ENCODE measurements around the gene SLC35B4. TPM values are rescaled to one million over a fixed set of nuclear protein-coding genes. Genes with fewer than 3 reads are reported as not detected.

SLC35B4 gene
- total and polyA plus RNA-seq, 4 donors, result 2.1 to 17.9 (median 9.9) TPM

GRCh38 chr7:134339475-134339874 lies 22.7 kb upstream of the SLC35B4 start:
- H3K27me3 ChIP-seq (ENCODE audit: control insufficient read depth in 1 of 2, insufficient read depth in 2 of 2, low read length in 1 of 2), result no peaks in the 10 kb centered on the region
- intact Hi-C loops (cut with DNase I), result no loop called here
- peaks cover 1% of the 10 kb centered on the region for H3K9me3 ChIP-seq (ENCODE audit: control insufficient read depth, low read length)
- no peak for DNase-seq
- ATAC-seq (ENCODE audit: low FRiP score), result no peak
- no peaks in the 10 kb centered on the region for H3K36me3 ChIP-seq (ENCODE audit: control insufficient read depth in 1 of 2, insufficient read depth in 2 of 2, low read length in 1 of 2)
- H3K4me1 ChIP-seq (ENCODE audit: control insufficient read depth in 1 of 2, insufficient read depth in 2 of 2, low read length in 2 of 2), result no peaks in the 10 kb centered on the region
- WGBS, 2 donors, result 76 to 83% methylated on average over 4 of the region's 4 CpGs
- no peak overlapping the region for H3K27ac ChIP-seq (ENCODE audit: low read depth in 1 of 2, low read length in 2 of 2)
- H3K4me3 ChIP-seq (ENCODE audit: low read length in 2 of 2), result no peak overlapping the region

GRCh38 chr7:134337980-134338379 lies 21.2 kb upstream of the SLC35B4 start:
- Histone ChIP-seq H3K27ac (ENCODE audit: low read depth in 1 of 2, low read length in 2 of 2) (no peak overlapping the region), H3K4me3 (ENCODE audit: low read length in 2 of 2) (no peak overlapping the region), H3K36me3 (ENCODE audit: control insufficient read depth in 1 of 2, insufficient read depth in 2 of 2, low read length in 1 of 2) (no peaks in the 10 kb centered on the region), H3K4me1 (ENCODE audit: control insufficient read depth in 1 of 2, insufficient read depth in 2 of 2, low read length in 2 of 2) (no peaks in the 10 kb centered on the region), H3K9me3 (ENCODE audit: control insufficient read depth, low read length) (peaks cover 1% of the 10 kb centered on the region), H3K27me3 (ENCODE audit: control insufficient read depth in 1 of 2, insufficient read depth in 2 of 2, low read length in 1 of 2) (no peaks in the 10 kb centered on the region)
- DNase-seq (no peak), ATAC-seq (ENCODE audit: low FRiP score) (no peak)
- WGBS, 2 donors, result 91 to 96% methylated on average over 1 of the region's 1 CpG
- intact Hi-C loops (cut with DNase I), result no loop called here

DNA sequence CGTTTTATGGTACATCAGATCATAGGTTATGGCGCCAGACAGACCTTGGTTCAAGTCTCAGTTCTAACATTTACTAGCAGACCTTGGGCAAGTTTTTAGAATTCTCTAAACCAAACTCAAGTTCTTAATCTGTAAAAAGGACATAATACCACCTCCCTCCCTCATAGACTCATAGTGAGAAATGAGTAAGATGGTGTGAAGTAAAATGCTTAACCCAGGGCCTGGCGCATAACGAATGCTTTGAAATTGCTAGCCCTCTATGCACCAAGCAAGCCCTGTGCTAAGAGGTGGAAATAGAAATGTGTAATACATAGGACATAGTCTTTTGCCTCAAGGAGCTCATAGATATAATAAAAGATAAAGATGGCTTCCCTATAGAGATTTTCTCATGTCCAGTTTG lies 17.7 kb upstream of the SLC35B4 start:
- WGBS, 2 donors, result 70 to 82% methylated on average over 4 of the region's 4 CpGs
- no peak overlapping the region for H3K4me3 ChIP-seq (ENCODE audit: low read length in 2 of 2)

DNA sequence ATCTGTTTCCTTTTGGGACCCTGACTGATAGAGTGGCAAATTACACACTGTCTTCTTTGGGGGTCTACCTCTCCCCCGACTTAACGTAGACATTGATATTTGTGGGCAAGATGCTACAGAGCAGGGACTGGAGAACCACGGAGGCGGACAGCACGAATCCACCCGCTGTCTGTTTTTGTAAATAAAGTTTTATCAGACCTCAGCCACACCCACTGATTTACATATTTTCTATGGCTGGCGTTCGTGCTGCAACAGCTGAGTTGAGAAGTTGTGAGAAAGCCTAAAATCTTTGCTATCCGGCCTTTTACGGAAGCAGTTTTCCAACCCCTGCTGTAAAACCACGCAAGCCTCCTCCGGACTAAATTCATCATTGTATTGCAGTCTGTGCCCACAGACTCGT lies 17.2 kb upstream of the SLC35B4 start:
- H3K27ac ChIP-seq (ENCODE audit: low read depth in 1 of 2, low read length in 2 of 2), result no peak overlapping the region
- no peaks in the 10 kb centered on the region for H3K4me1 ChIP-seq (ENCODE audit: control insufficient read depth in 1 of 2, insufficient read depth in 2 of 2, low read length in 2 of 2)
- peaks cover 1% of the 10 kb centered on the region for H3K9me3 ChIP-seq (ENCODE audit: control insufficient read depth, low read length)
- intact Hi-C loops (cut with DNase I), result no loop called here
- no peaks in the 10 kb centered on the region for H3K36me3 ChIP-seq (ENCODE audit: control insufficient read depth in 1 of 2, insufficient read depth in 2 of 2, low read length in 1 of 2)
- no peak for DNase-seq
- no peak overlapping the region for H3K4me3 ChIP-seq (ENCODE audit: low read length in 2 of 2)
- H3K27me3 ChIP-seq (ENCODE audit: control insufficient read depth in 1 of 2, insufficient read depth in 2 of 2, low read length in 1 of 2), result no peaks in the 10 kb centered on the region
- no peak for ATAC-seq (ENCODE audit: low FRiP score)
- WGBS, 2 donors, result 78 to 80% methylated on average over 13 of the region's 13 CpGs

More for the DNA sequence above, 17.7 kb upstream of the SLC35B4 start:
- DNase-seq (no peak), ATAC-seq (ENCODE audit: low FRiP score) (no peak)
- Histone ChIP-seq H3K36me3 (ENCODE audit: control insufficient read depth in 1 of 2, insufficient read depth in 2 of 2, low read length in 1 of 2) (no peaks in the 10 kb centered on the region), H3K9me3 (ENCODE audit: control insufficient read depth, low read length) (peaks cover 1% of the 10 kb centered on the region), H3K27ac (ENCODE audit: low read depth in 1 of 2, low read length in 2 of 2) (no peak overlapping the region), H3K27me3 (ENCODE audit: control insufficient read depth in 1 of 2, insufficient read depth in 2 of 2, low read length in 1 of 2) (no peaks in the 10 kb centered on the region), H3K4me1 (ENCODE audit: control insufficient read depth in 1 of 2, insufficient read depth in 2 of 2, low read length in 2 of 2) (no peaks in the 10 kb centered on the region)
- intact Hi-C loops (cut with DNase I), result no loop called here

DNA sequence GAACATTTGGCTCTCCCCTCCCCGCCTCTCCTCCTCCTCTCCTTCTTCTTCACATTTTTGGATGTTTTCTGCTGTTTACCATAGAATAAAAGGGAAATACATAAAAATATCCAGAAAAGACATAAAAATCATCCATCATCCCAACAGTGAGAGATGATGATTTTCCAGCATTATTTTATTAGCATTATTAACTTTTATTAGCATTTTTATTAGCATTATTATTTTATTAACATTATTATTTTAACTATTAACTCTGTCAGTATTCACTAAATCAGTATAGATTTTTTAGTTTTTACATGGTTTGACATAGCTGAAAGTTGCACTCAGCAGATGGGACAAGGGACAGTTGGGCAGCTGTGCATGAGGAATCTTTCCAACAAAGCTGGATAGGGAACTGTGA lies 16.2 kb upstream of the SLC35B4 start:
- DNase-seq, result no peak
- Histone ChIP-seq H3K27me3 (ENCODE audit: control insufficient read depth in 1 of 2, insufficient read depth in 2 of 2, low read length in 1 of 2) (no peaks in the 10 kb centered on the region), H3K36me3 (ENCODE audit: control insufficient read depth in 1 of 2, insufficient read depth in 2 of 2, low read length in 1 of 2) (no peaks in the 10 kb centered on the region), H3K4me3 (ENCODE audit: low read length in 2 of 2) (no peak overlapping the region), H3K9me3 (ENCODE audit: control insufficient read depth, low read length) (peaks cover 2% of the 10 kb centered on the region), H3K27ac (ENCODE audit: low read depth in 1 of 2, low read length in 2 of 2) (no peak overlapping the region), H3K4me1 (ENCODE audit: control insufficient read depth in 1 of 2, insufficient read depth in 2 of 2, low read length in 2 of 2) (no peaks in the 10 kb centered on the region)
- no peak for ATAC-seq (ENCODE audit: low FRiP score)
- 74 to 89% methylated on average over 1 of the region's 1 CpG for WGBS, 2 donors
- intact Hi-C loops (cut with DNase I), result no loop called here

- 95 to 96% methylated on average over 7 of the region's 7 CpGs for WGBS, 2 donors
- no peak for DNase-seq
Measured at GRCh38 chr7:134331393-134331792, 14.7 kb upstream of the SLC35B4 start.

GRCh38 chr7:134330974-134331373 lies 14.2 kb upstream of the SLC35B4 start:
- DNase-seq (no peak), ATAC-seq (ENCODE audit: low FRiP score) (no peak)
- Histone ChIP-seq H3K27me3 (ENCODE audit: control insufficient read depth in 1 of 2, insufficient read depth in 2 of 2, low read length in 1 of 2) (no peaks in the 10 kb centered on the region), H3K9me3 (ENCODE audit: control insufficient read depth, low read length) (peaks cover 3% of the 10 kb centered on the region), H3K27ac (ENCODE audit: low read depth in 1 of 2, low read length in 2 of 2) (no peak overlapping the region), H3K4me3 (ENCODE audit: low read length in 2 of 2) (no peak overlapping the region), H3K36me3 (ENCODE audit: control insufficient read depth in 1 of 2, insufficient read depth in 2 of 2, low read length in 1 of 2) (no peaks in the 10 kb centered on the region), H3K4me1 (ENCODE audit: control insufficient read depth in 1 of 2, insufficient read depth in 2 of 2, low read length in 2 of 2) (no peaks in the 10 kb centered on the region)
- 66 to 71% methylated on average over 4 of the region's 4 CpGs for WGBS, 2 donors
- intact Hi-C loops (cut with DNase I), result no loop called here

More at GRCh38 chr7:134331393-134331792, 14.7 kb upstream of the SLC35B4 start:
- no peak overlapping the region for H3K27ac ChIP-seq (ENCODE audit: low read depth in 1 of 2, low read length in 2 of 2)
- H3K9me3 ChIP-seq (ENCODE audit: control insufficient read depth, low read length), result peaks cover 3% of the 10 kb centered on the region
- H3K27me3 ChIP-seq (ENCODE audit: control insufficient read depth in 1 of 2, insufficient read depth in 2 of 2, low read length in 1 of 2), result no peaks in the 10 kb centered on the region
- no peak for ATAC-seq (ENCODE audit: low FRiP score)
- no peaks in the 10 kb centered on the region for H3K4me1 ChIP-seq (ENCODE audit: control insufficient read depth in 1 of 2, insufficient read depth in 2 of 2, low read length in 2 of 2)
- H3K36me3 ChIP-seq (ENCODE audit: control insufficient read depth in 1 of 2, insufficient read depth in 2 of 2, low read length in 1 of 2), result no peaks in the 10 kb centered on the region
- no peak overlapping the region for H3K4me3 ChIP-seq (ENCODE audit: low read length in 2 of 2)
- intact Hi-C loops (cut with DNase I), result no loop called here

GRCh38 chr7:134329614-134330346 lies 13.1 kb upstream of the SLC35B4 start:
- WGBS, 2 donors, result 4 to 6% methylated on average over 4 of the region's 4 CpGs
- intact Hi-C loops (cut with DNase I), result no loop called here
- Histone ChIP-seq H3K4me1 (ENCODE audit: control insufficient read depth in 1 of 2, insufficient read depth in 2 of 2, low read length in 2 of 2) (no peaks in the 10 kb centered on the region), H3K4me3 (ENCODE audit: low read length in 2 of 2) (no peak overlapping the region), H3K36me3 (ENCODE audit: control insufficient read depth in 1 of 2, insufficient read depth in 2 of 2, low read length in 1 of 2) (no peaks in the 10 kb centered on the region), H3K27me3 (ENCODE audit: control insufficient read depth in 1 of 2, insufficient read depth in 2 of 2, low read length in 1 of 2) (no peaks in the 10 kb centered on the region), H3K27ac (ENCODE audit: low read depth in 1 of 2, low read length in 2 of 2) (no peak overlapping the region), H3K9me3 (ENCODE audit: control insufficient read depth, low read length) (peaks cover 2% of the 10 kb centered on the region)
- ATAC-seq (ENCODE audit: low FRiP score) (no peak), DNase-seq (no peak)

DNA sequence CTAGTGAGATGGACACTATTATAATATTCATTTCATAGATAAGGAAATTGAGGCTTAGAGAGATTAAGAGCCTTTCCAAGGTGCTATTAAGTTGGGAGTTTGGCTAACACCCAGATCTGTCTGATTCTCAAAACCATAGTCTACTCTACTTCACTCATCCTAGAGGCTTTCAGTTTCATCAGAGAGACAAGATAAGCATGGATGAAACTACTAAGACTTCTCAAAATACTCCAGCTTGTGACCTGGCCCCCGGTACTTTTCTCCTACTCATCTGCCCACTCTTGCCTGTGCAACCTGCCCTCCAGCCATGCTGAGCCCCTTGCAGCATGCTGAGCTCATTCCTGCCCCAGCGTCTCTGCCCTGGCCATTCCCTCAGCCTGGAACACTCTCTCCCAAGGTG lies 12.2 kb upstream of the SLC35B4 start:
- Histone ChIP-seq H3K4me3 (ENCODE audit: low read length in 2 of 2) (no peak overlapping the region), H3K9me3 (ENCODE audit: control insufficient read depth, low read length) (peaks cover 1% of the 10 kb centered on the region), H3K4me1 (ENCODE audit: control insufficient read depth in 1 of 2, insufficient read depth in 2 of 2, low read length in 2 of 2) (no peaks in the 10 kb centered on the region), H3K27me3 (ENCODE audit: control insufficient read depth in 1 of 2, insufficient read depth in 2 of 2, low read length in 1 of 2) (peaks cover 0 to 3% of the 10 kb centered on the region in 2 donors), H3K36me3 (ENCODE audit: control insufficient read depth in 1 of 2, insufficient read depth in 2 of 2, low read length in 1 of 2) (no peaks in the 10 kb centered on the region), H3K27ac (ENCODE audit: low read depth in 1 of 2, low read length in 2 of 2) (no peak overlapping the region)
- DNase-seq (no peak), ATAC-seq (ENCODE audit: low FRiP score) (no peak)
- whole genome bisulfite sequencing, 2 donors, result 29 to 53% methylated on average over 2 of the region's 2 CpGs
- intact Hi-C loops (cut with DNase I), result no loop called here
